Lung (tissue), 12 donors: ENCODE results near the gene CCDC24. TPM values are rescaled to one million over a fixed set of nuclear protein-coding genes. Genes with fewer than 3 reads are reported as not detected.

Experiments used
- ATAC-seq: fragments of 200-7000 bp; cut with Tn5 transposase; one replicate; pipeline ENCODE4 v1.9.1; 2020; ENCODE audit warnings: moderate number of reproducible peaks; ENCODE audit not compliant: insufficient read depth, low FRiP score
- DNase-seq, 3 donors: peaks; one replicate each; pipeline ENCODE4 v3.0.0-alpha.2; 2013 to 2017
- H3K27ac ChIP-seq, 2 donors: one replicate each; pipeline ENCODE4 v1.5.1; 2013; ENCODE audit warnings: mild to moderate bottlenecking in 2 of 2, moderate library complexity in 2 of 2, control low read depth in 1 of 2, inconsistent platforms in 1 of 2, low read depth in 1 of 2, low read length in 1 of 2
- H3K27me3 ChIP-seq, 3 donors: one replicate each; pipeline ENCODE4 v1.5.1; 2013; ENCODE audit warnings: low read length in 2 of 3; ENCODE audit not compliant: control insufficient read depth in 3 of 3, insufficient read depth in 3 of 3
- H3K36me3 ChIP-seq, 4 donors: one replicate each; pipeline ENCODE4 v1.5.1; 2013; ENCODE audit warnings: low read length in 4 of 4, mild to moderate bottlenecking in 1 of 4, moderate library complexity in 1 of 4; ENCODE audit not compliant: control insufficient read depth in 4 of 4, insufficient read depth in 4 of 4
- H3K4me1 ChIP-seq, 5 donors: one replicate each; pipeline ENCODE4 v1.5.1; 2013; ENCODE audit warnings: low read length in 5 of 5, mild to moderate bottlenecking in 2 of 5, moderate library complexity in 1 of 5; ENCODE audit not compliant: control insufficient read depth in 5 of 5, insufficient read depth in 5 of 5
- H3K4me3 ChIP-seq: one replicate; pipeline ENCODE4 v1.5.1; 2013; ENCODE audit warnings: mild to moderate bottlenecking, control low read depth, moderate library complexity
- H3K9ac ChIP-seq, 2 donors: one replicate each; pipeline ENCODE4 v1.5.1; 2013; ENCODE audit warnings: low read length in 2 of 2, control low read depth in 1 of 2; ENCODE audit not compliant: insufficient read depth in 1 of 2
- H3K9me3 ChIP-seq, 4 donors: one replicate each; pipeline ENCODE4 v1.5.1; 2013; ENCODE audit warnings: low read length in 3 of 4, mild to moderate bottlenecking in 1 of 4, moderate library complexity in 1 of 4; ENCODE audit not compliant: control insufficient read depth in 4 of 4, insufficient read depth in 3 of 4
- WGBS, 2 donors: extraction: QIAGEN DNeasy Blood & Tissue Kit; methylation state at CpG; one replicate each; pipeline ENCODE4 v1.1.7; 2013; 5-methylcytosine and 5-hydroxymethylcytosine counted together
- polyA plus RNA-seq, 2 donors: library from polyadenylated mRNA; stranded (reverse); fragments of 200-250 nt; gene quantifications; one replicate each; pipeline ENCODE4 v1.2.1, GENCODE V29; 2013
- total RNA-seq, 2 donors: library from RNA; depleted of rRNA in 1 of 2; stranded (reverse); fragments of >200 nt in 1 of 2; gene quantifications; one replicate each; pipeline ENCODE4 v1.2.1, GENCODE V29; 2014 to 2021
- TF ChIP-seq, protein P1 (sequence below): IDR thresholded peaks from 2 replicates; pipeline ENCODE4 v1.5.1; 2012; ENCODE audit warnings: mild to moderate bottlenecking; ENCODE audit errors: control extremely low read depth, extremely low read depth
- donor health status: control.
- donor health status: control.
- donor health status: Bipolar disorder and iron deficiency.
- donor health status: healthy.
- donor health status: DM: yes; HTN: yes; CAD: no.

Gene CCDC24
- total and polyA plus RNA-seq, 4 donors, result 9.9 to 20.1 (median 13.2) TPM

DNA sequence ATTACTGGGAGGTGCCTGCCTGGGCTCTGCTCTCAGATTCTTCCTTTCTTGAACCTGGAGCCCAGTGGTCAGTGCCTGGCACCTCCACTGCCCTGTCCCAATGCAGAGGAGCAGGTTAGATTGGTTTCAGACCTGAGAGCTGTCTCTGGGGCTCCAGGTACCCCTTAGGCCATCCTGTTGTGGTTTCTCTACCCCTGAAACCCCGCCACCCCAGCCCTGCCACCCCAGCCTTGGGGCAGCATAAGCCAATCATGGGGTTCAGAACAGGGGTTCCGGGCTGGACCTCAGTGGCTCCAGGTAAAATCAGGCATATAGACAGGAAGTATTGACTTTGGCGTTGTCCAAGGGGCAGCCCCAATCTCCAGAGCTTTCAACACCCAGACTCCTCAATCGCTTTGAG lies 43.0 kb downstream of the CCDC24 start:
- TF ChIP-seq, protein P1, sequence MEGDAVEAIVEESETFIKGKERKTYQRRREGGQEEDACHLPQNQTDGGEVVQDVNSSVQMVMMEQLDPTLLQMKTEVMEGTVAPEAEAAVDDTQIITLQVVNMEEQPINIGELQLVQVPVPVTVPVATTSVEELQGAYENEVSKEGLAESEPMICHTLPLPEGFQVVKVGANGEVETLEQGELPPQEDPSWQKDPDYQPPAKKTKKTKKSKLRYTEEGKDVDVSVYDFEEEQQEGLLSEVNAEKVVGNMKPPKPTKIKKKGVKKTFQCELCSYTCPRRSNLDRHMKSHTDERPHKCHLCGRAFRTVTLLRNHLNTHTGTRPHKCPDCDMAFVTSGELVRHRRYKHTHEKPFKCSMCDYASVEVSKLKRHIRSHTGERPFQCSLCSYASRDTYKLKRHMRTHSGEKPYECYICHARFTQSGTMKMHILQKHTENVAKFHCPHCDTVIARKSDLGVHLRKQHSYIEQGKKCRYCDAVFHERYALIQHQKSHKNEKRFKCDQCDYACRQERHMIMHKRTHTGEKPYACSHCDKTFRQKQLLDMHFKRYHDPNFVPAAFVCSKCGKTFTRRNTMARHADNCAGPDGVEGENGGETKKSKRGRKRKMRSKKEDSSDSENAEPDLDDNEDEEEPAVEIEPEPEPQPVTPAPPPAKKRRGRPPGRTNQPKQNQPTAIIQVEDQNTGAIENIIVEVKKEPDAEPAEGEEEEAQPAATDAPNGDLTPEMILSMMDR, result no peak
- Histone ChIP-seq H3K27me3 (no peaks in the 10 kb centered on the region), H3K9ac (no peak overlapping the region), H3K4me3 (no peak overlapping the region), H3K4me1 (peaks cover 0 to 42% (median 7%) of the 10 kb centered on the region in 5 donors), H3K36me3 (no peaks in the 10 kb centered on the region), H3K27ac (no peak overlapping the region), H3K9me3 (no peaks in the 10 kb centered on the region)
- 89 to 91% methylated on average over 4 of the region's 4 CpGs for WGBS, 2 donors
- ATAC-seq (no peak), DNase-seq (no peak)

DNA sequence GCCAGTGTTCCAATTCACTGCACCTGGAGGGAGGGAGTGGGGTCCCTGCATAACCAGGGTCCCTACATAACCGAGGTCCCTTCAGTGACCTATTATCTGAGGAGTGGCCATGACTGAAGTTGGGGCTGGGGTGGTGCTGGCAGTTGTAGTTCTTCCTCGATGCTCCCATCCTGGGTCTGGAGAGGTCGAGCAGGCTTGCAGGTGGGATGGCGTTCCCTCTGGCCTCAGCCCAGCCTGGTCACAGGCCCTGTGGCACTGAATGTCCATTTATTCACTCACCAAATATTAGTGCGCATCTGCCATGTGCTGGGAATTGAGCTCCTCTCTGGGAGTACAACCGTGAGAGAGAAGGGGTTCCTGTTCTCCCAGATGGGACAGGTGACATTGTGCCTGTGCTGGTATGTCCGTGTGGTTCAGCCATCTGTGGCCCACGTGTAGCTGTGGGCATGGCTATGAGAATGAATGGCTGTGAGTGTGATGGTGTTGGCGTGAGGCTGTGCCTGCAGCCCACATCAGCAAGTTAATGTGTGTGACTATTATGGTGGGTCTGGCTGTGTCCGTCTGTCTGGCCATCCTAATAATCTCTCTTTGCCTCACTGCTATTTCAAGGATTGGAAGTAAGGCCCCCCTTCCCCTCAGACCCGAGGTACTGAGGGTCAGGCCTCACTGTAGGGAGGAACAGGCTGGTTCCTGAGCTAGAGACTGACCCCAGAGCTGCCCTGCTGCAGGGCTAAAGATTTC lies 43.7 kb downstream of the CCDC24 start:
- ATAC-seq, result no peak
- no peaks in the 10 kb centered on the region for H3K36me3 ChIP-seq
- H3K9ac ChIP-seq, result no peak overlapping the region
- no peaks in the 10 kb centered on the region for H3K9me3 ChIP-seq
- no peaks in the 10 kb centered on the region for H3K27me3 ChIP-seq
- no peak overlapping the region for H3K4me3 ChIP-seq
- peaks cover 0 to 41% (median 7%) of the 10 kb centered on the region in 5 donors for H3K4me1 ChIP-seq
- TF ChIP-seq, protein P1, result no peak
- 78 to 89% methylated on average over 11 of the region's 11 CpGs for WGBS, 2 donors
- peak overlapping the region in 1 of 2 donors; percentile 12 for H3K27ac ChIP-seq
- DNase-seq, result no peak

DNA sequence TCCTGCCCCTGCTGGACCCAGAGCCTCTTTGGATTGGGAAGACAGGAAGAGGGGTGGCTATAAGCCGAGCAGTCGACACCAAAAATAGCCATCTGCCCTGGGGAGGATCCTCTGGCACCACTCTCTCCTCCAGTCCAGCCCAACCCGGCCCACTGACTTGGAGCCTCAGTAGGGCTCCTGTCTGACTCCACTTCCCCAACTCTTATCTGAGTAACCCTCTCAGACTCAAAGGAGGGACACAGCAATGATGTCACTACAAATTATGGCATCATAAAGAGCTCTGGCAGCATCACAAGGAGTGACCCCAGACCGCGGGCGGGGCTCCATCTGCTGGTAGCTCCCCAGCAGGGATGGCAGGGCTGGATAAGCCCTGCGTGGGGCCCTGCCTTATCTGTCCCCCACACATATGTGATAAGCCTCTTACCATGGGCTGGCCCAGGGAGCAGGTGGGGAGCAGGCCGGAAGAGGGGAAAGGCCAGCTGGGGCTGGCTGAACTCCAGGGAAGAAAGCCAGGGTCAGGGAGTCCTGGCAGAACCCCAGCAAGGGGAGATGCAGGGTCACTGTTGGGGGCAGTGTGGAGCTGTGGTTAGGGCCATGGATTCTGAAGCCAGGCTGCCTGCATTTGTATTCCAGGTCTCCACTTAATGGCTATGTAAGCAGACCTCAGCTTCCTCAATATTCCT lies 44.5 kb downstream of the CCDC24 start:
- no peak overlapping the region for H3K27ac ChIP-seq
- no peaks in the 10 kb centered on the region for H3K9me3 ChIP-seq
- 55 to 72% methylated on average over 8 of the region's 8 CpGs for WGBS, 2 donors
- ATAC-seq, result no peak
- DNase-seq, result peak in 1 of 3 donors; percentile 45
- TF ChIP-seq, protein P1, result no peak
- peaks cover 0 to 41% (median 7%) of the 10 kb centered on the region in 5 donors for H3K4me1 ChIP-seq
- H3K27me3 ChIP-seq, result no peaks in the 10 kb centered on the region
- H3K36me3 ChIP-seq, result no peaks in the 10 kb centered on the region
- H3K9ac ChIP-seq, result no peak overlapping the region
- no peak overlapping the region for H3K4me3 ChIP-seq
